Bronchial epithelial cell (primary cell): ENCODE data around the gene ATP5ME. TPM values are rescaled to one million over a fixed set of nuclear protein-coding genes. Genes with fewer than 3 reads are reported as not detected.

ENCODE experiments used
- DNase-seq: peaks from one replicate; pipeline ENCODE4 v3.0.0-alpha.2; 2010; ENCODE audit warnings: low read depth
- FAIRE-seq: peaks from 2 replicates; lab custom pipeline; 2011; peaks lifted over from hg19 to GRCh38; lab: Jason Lieb, UNC
- H3K27me3 ChIP-seq: 2 replicates; pipeline ENCODE4 v1.5.1; 2011; ENCODE audit warnings: low read length; ENCODE audit not compliant: control insufficient read depth, insufficient read depth
- H3K36me3 ChIP-seq: 2 replicates; pipeline ENCODE4 v1.5.1; 2011; ENCODE audit warnings: low read length; ENCODE audit not compliant: control insufficient read depth, insufficient read depth
- H3K4me3 ChIP-seq: 2 replicates; pipeline ENCODE4 v1.5.1; 2011; ENCODE audit warnings: mild to moderate bottlenecking, low read depth, low read length, control low read depth
- CTCF ChIP-seq: IDR thresholded peaks from 2 replicates; pipeline ENCODE4 v1.5.1; 2011; ENCODE audit warnings: mild to moderate bottlenecking, moderate library complexity, low read length, control low read depth, inconsistent platforms; ENCODE audit not compliant: insufficient read depth, severe bottlenecking
- total RNA-seq: library from RNA; depleted of rRNA; stranded (reverse); fragments of >200 nt; gene quantifications from 2 replicates; pipeline ENCODE4 v1.2.1, GENCODE V29; 2014

ATP5ME gene
- total RNA-seq, 1 donor from 2014 or later: 70.8 TPM

- Histone ChIP-seq H3K4me3 (no peak overlapping the region), H3K36me3 (peaks cover 1% of the 10 kb centered on the region), H3K27me3 (no peaks in the 10 kb centered on the region)
- DNase-seq (no peak), FAIRE-seq (no peak)
- no peak for TF ChIP-seq CTCF
These were observed 44.4 kb upstream of the ATP5ME start for GRCh38 chr4:718460-718859.

- Histone ChIP-seq H3K4me3 (no peak overlapping the region), H3K27me3 (no peaks in the 10 kb centered on the region), H3K36me3 (no peaks in the 10 kb centered on the region)
- no peak for TF ChIP-seq CTCF
- no peak for DNase-seq
- FAIRE-seq: no peak
These were observed 43.7 kb upstream of the ATP5ME start for GRCh38 chr4:717601-718320.

DNA sequence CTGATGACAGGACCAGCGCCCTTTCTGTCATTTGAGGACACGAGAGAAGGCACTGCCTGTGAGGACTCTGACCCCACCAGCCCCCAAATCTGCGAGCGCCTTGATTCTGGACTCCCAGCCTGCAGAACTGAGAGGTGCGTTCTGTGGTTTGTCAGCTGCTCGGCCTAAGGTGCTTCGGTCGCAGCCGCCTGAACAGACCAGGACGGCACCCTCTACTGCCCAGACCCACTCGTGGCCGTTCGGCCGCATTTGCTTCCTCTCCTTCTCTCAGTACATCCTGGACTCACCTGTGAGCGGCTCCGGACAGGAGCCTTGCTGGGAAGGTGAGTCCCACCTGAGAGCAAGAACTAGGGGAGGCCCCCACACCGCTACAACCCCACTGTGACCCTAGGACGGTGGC is 40.0 kb upstream of the ATP5ME start:
- Histone ChIP-seq H3K27me3 (no peaks in the 10 kb centered on the region), H3K36me3 (no peaks in the 10 kb centered on the region), H3K4me3 (no peak overlapping the region)
- no peak for DNase-seq
- no peak for TF ChIP-seq CTCF
- no peak for FAIRE-seq

- no peaks in the 10 kb centered on the region for H3K36me3 ChIP-seq
- no peak for TF ChIP-seq CTCF
- H3K27me3 ChIP-seq: no peaks in the 10 kb centered on the region
- FAIRE-seq (no peak), DNase-seq (no peak)
- no peak overlapping the region for H3K4me3 ChIP-seq
These were observed 39.0 kb upstream of the ATP5ME start for GRCh38 chr4:712916-713632.

DNA sequence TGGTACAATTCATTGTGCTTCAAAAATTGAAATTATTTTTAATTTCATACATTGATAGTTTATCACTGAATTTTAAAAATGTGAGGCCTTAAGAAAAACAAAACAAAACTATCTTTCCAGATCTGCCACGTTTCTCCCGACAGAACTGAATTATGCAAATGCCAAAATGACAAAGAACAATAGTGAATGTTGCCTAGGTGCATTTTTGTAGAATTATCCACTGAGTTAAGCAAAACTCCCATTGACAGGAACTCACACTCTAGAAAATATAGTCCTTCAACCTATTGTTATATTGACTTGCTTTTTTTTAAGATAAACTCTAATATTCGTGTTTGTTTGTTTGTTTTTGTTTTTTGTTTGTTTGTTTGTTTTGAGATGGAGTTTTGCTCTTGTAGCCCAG is 38.0 kb upstream of the ATP5ME start:
- H3K36me3 ChIP-seq: no peaks in the 10 kb centered on the region
- no peak for DNase-seq
- H3K4me3 ChIP-seq: no peak overlapping the region
- FAIRE-seq: no peak
- no peak for TF ChIP-seq CTCF
- H3K27me3 ChIP-seq: no peaks in the 10 kb centered on the region

GRCh38 chr4:710916-711315 is 36.8 kb upstream of the ATP5ME start:
- no peak for DNase-seq
- Histone ChIP-seq H3K4me3 (no peak overlapping the region), H3K36me3 (no peaks in the 10 kb centered on the region), H3K27me3 (no peaks in the 10 kb centered on the region)
- FAIRE-seq: no peak
- TF ChIP-seq CTCF: no peak
